Spleen (tissue), 11 donors: ENCODE measurements around the gene MTFMT. TPM values are rescaled to one million over a fixed set of nuclear protein-coding genes. Genes with fewer than 3 reads are reported as not detected.

Source experiments
- DNase-seq: peaks from one replicate; pipeline ENCODE4 v3.0.0-alpha.2; 2020
- H3K27ac ChIP-seq, 8 donors: fragments of 200-600 bp; sonication (generic) in 7 of 8; 1 replicate in 4 of 8; 2 replicates in 4 of 8; pipeline versions ENCODE4 v1.5.0 to v1.8.0; 2016 to 2021; ENCODE audit warnings: inconsistent platforms in 4 of 8, mild to moderate bottlenecking in 4 of 8, moderate library complexity in 1 of 8
- H3K27me3 ChIP-seq, 7 donors: fragments of 200-600 bp; sonication (generic) in 6 of 7; replicated peaks in 1 of 7; 1 replicate in 4 of 7; 2 replicates in 3 of 7; pipeline versions ENCODE4 v1.5.0 to v1.8.0; 2016 to 2021; ENCODE audit warnings: inconsistent platforms in 3 of 7, mild to moderate bottlenecking in 1 of 7
- H3K36me3 ChIP-seq, 6 donors: fragments of 200-600 bp; sonication (generic) in 5 of 6; 1 replicate in 4 of 6; 2 replicates in 2 of 6; pipeline versions ENCODE4 v1.5.0 to v1.8.0; 2016 to 2021; ENCODE audit warnings: inconsistent platforms in 2 of 6
- H3K4me1 ChIP-seq, 6 donors: fragments of 200-600 bp; sonication (generic) in 5 of 6; 1 replicate in 3 of 6; 2 replicates in 3 of 6; pipeline versions ENCODE4 v1.5.0 to v1.8.0; 2016 to 2021; ENCODE audit warnings: inconsistent platforms in 3 of 6
- H3K4me3 ChIP-seq, 8 donors: fragments of 200-600 bp; sonication (generic) in 7 of 8; 1 replicate in 4 of 8; 2 replicates in 4 of 8; pipeline versions ENCODE4 v1.5.0 to v1.8.0; 2016 to 2021; ENCODE audit warnings: inconsistent platforms in 4 of 8, mild to moderate bottlenecking in 4 of 8, moderate library complexity in 2 of 8
- H3K9me3 ChIP-seq, 8 donors: fragments of 200-600 bp; sonication (generic) in 7 of 8; 1 replicate in 4 of 8; 2 replicates in 4 of 8; pipeline versions ENCODE4 v1.5.0 to v1.8.0; 2016 to 2021; ENCODE audit warnings: inconsistent platforms in 4 of 8
- CTCF ChIP-seq, 11 experiments: fragments of 200-600 bp in 7 of 11; fragments of 450-650 bp in 4 of 11; sonication (generic) in 4 of 11; IDR thresholded peaks in 8 of 11; conservative IDR thresholded peaks in 3 of 11; 1 replicate in 7 of 11; 2 replicates in 4 of 11; pipeline versions ENCODE4 v1.4.0 to v1.8.0; 2016 to 2021; ENCODE audit warnings: antibody characterized with exemption in 11 of 11, inconsistent platforms in 4 of 11, mild to moderate bottlenecking in 1 of 11
- POLR2A ChIP-seq, 3 donors: fragments of 450-650 bp; IDR thresholded peaks; one replicate each; pipeline ENCODE4 v1.5.1; 2017; ENCODE audit warnings: antibody characterized with exemption in 3 of 3, mild to moderate bottlenecking in 1 of 3
- POLR2AphosphoS5 ChIP-seq, 3 donors: sonication (generic); formaldehyde crosslinking; IDR thresholded peaks; one replicate each; pipeline ENCODE4 v1.5.1; 2017; ENCODE audit warnings: antibody characterized with exemption in 3 of 3
- WGBS, 5 donors: extraction: QIAGEN DNeasy Blood & Tissue Kit in 3 of 5; methylation state at CpG; one replicate each; pipeline versions ENCODE4 v1.1.5 to v1.1.7; 2013 to 2018; 5-methylcytosine and 5-hydroxymethylcytosine counted together
- intact Hi-C: fragments of 100-400 bp; cut with DNase I; formaldehyde crosslinking; loops from one replicate; pipeline ENCODE4 v1.15.0; 2023; ENCODE audit warnings: low total_unique reads
- polyA plus RNA-seq, 3 donors: library from polyadenylated mRNA; stranded (reverse); fragments of 200-250 nt; gene quantifications; one replicate each; pipeline ENCODE4 v1.2.1, GENCODE V29; 2013
- total RNA-seq, 7 donors: library from RNA; depleted of rRNA in 3 of 7; stranded (reverse); fragments of >200 nt in 3 of 7; fragmentation: NEBNext Ultra II Directional in 4 of 7; extraction: Animal tissue kit (Norgen Biotek cat#: 25700) in 4 of 7; gene quantifications; one replicate each; pipeline versions ENCODE4 v1.1.0 to v1.2.1, GENCODE V29; 2016 to 2021
- donor health status: healthy with polysubstance abuse.
- donor health status: DM: no; HTN: no; CAD: no; lungs with moderate emphysema.
- donor health status: DM: no; HTN: no; CAD: no.
- donor health status: Bipolar disorder and iron deficiency.
- donor health status: healthy.
- donor health status: DM: no; HTN: no; CAD: no.
- donor health status: DM: yes; HTN: yes; CAD: no.

The MTFMT gene
- total and polyA plus RNA-seq, 10 donors: 3.7 to 27.5 (median 12.4) TPM

GRCh38 chr15:64989416-64990167 lies 39.8 kb downstream of the MTFMT start, which contains the start of gene SPG21:
TSS of gene SPG21 (minus strand) at chr15:64989914. CDS start at chr15:64983569, 6,345 bp downstream.
- WGBS, 5 donors: 0 to 1% (median 1%) methylated on average over 10 to 75 of the region's 75 CpGs
- peak; percentile 99 for DNase-seq
- TF ChIP-seq POLR2A (IDR thresholded peaks at IDR 0.05): peak in 1 of 3 donors; percentile 40
- TF ChIP-seq CTCF (IDR thresholded peaks at IDR 0.05 in 8 of 11, conservative IDR thresholded peaks at IDR 0.05 in 3 of 11): peak in 1 of 11 experiments; percentile 36
- peak; percentile 89 to 93 (median 92) for TF ChIP-seq POLR2AphosphoS5 (IDR thresholded peaks at IDR 0.05)
- no peaks in the 10 kb centered on the region for H3K9me3 ChIP-seq
- peaks cover 0 to 11% (median 0%) of the 10 kb centered on the region in 6 donors for H3K36me3 ChIP-seq
- peak within 1 kb of the TSS; percentile 90 to 97 (median 92) for H3K4me3 ChIP-seq
- intact Hi-C loops: no loop called here
- H3K27ac ChIP-seq: peak within 1 kb of the TSS; percentile 90 to 98 (median 94)
- H3K4me1 ChIP-seq: peaks cover 28 to 63% (median 54%) of the 10 kb centered on the region in 6 donors
- no peaks in the 10 kb centered on the region for H3K27me3 ChIP-seq

- H3K4me3 ChIP-seq: no peak overlapping the region
- TF ChIP-seq CTCF (IDR thresholded peaks at IDR 0.05 in 8 of 11, conservative IDR thresholded peaks at IDR 0.05 in 3 of 11): no peak
- TF ChIP-seq POLR2A (IDR thresholded peaks at IDR 0.05): no peak
- TF ChIP-seq POLR2AphosphoS5 (IDR thresholded peaks at IDR 0.05): no peak
- H3K27me3 ChIP-seq: no peaks in the 10 kb centered on the region
- H3K9me3 ChIP-seq: no peaks in the 10 kb centered on the region
- WGBS, 5 donors: 72 to 80% (median 76%) methylated on average over 3 of the region's 3 CpGs
- peaks cover 0 to 21% (median 0%) of the 10 kb centered on the region in 6 donors for H3K36me3 ChIP-seq
- H3K4me1 ChIP-seq: peaks cover 28 to 81% (median 66%) of the 10 kb centered on the region in 6 donors
- no peak overlapping the region for H3K27ac ChIP-seq
- intact Hi-C loops: no loop called here
- DNase-seq: no peak
These were observed 42.3 kb downstream of the MTFMT start for GRCh38 chr15:64987136-64987535.

GRCh38 chr15:64985366-64986033 lies 43.9 kb downstream of the MTFMT start:
- H3K27me3 ChIP-seq: no peaks in the 10 kb centered on the region
- peaks cover 0 to 38% (median 5%) of the 10 kb centered on the region in 6 donors for H3K36me3 ChIP-seq
- H3K4me1 ChIP-seq: peaks cover 28 to 86% (median 69%) of the 10 kb centered on the region in 6 donors
- DNase-seq: no peak
- peak overlapping the region in 1 of 8 donors; percentile 24 for H3K4me3 ChIP-seq
- H3K9me3 ChIP-seq: no peaks in the 10 kb centered on the region
- 12 to 24% (median 16%) methylated on average over 9 of the region's 9 CpGs for WGBS, 5 donors
- peak overlapping the region; percentile 9 to 91 (median 82) for H3K27ac ChIP-seq
- TF ChIP-seq CTCF (IDR thresholded peaks at IDR 0.05 in 8 of 11, conservative IDR thresholded peaks at IDR 0.05 in 3 of 11): no peak
- no peak for TF ChIP-seq POLR2AphosphoS5 (IDR thresholded peaks at IDR 0.05)
- TF ChIP-seq POLR2A (IDR thresholded peaks at IDR 0.05): no peak
- intact Hi-C loops: no loop called here

- H3K36me3 ChIP-seq: peaks cover 0 to 62% (median 27%) of the 10 kb centered on the region in 6 donors
- intact Hi-C loops: no loop called here
- no peaks in the 10 kb centered on the region for H3K27me3 ChIP-seq
- H3K4me1 ChIP-seq: peaks cover 19 to 62% (median 47%) of the 10 kb centered on the region in 6 donors
- WGBS, 5 donors: 90 to 97% (median 95%) methylated on average over 1 of the region's 1 CpG
- DNase-seq: no peak
- no peaks in the 10 kb centered on the region for H3K9me3 ChIP-seq
- no peak overlapping the region for H3K4me3 ChIP-seq
- H3K27ac ChIP-seq: peak overlapping the region in 2 of 8 donors; percentile 30 to 46
- TF ChIP-seq POLR2AphosphoS5 (IDR thresholded peaks at IDR 0.05) (no peak), CTCF (IDR thresholded peaks at IDR 0.05 in 8 of 11, conservative IDR thresholded peaks at IDR 0.05 in 3 of 11) (no peak), POLR2A (IDR thresholded peaks at IDR 0.05) (no peak)
These were observed 47.0 kb downstream of the MTFMT start for GRCh38 chr15:64982472-64982871.
